HG03196 (cell line): ENCODE results near the gene ABHD16A.
"Not testable (repeated sequence)": the region's sequence is repeated elsewhere in the genome, so short reads cannot be mapped to it uniquely, and the experiment has no call there.

Experiments used
- ATAC-seq: cut with Tn5 transposase; IDR thresholded peaks from one replicate; pipeline ENCODE4 v1.9.1; 2021; ENCODE audit not compliant: unreplicated experiment

Gene ABHD16A

DNA sequence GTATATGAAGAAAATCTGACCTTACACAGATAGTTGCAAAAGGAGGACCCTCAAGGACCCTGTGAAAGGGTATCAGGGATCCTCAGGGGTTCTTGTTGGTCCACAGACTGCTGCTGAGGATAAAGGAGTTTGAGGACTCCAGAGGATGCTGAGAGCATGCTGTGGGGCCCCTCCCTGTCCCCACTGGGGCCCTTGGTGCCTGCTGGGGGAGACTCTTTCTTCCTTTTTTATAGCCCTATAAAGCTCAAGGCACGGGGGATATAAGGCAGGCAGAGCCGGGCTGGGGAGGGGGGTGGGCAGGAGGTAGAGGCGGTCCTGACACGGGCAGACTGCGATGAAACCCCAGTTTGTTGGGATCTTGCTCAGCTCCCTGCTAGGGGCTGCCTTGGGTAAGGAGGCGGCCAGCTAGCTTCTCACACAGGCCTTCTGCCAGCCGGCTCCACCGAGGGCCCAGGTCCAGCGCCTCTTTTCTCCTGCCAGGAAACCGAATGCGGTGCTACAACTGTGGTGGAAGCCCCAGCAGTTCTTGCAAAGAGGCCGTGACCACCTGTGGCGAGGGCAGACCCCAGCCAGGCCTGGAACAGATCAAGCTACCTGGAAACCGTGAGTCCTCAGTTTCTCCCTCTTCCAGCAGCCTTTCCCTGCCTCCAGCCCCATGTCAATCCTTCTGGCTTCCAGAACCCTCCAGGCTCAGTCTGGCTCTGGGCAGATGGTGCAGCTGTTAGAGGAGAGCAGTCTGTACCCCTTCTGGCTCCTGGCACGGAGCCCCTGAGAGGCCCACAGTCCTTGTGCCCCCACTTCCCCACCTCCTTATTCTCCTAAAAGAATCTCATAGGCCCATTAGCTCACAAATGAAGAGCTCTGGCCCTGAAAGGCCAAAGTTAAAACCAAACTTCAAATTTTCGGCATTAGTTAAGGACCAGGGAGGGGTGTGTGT, 12.2 kb upstream of the ABHD16A start, which contains the start of gene LY6G6D:
Gene LY6G6D, plus strand, starts transcription at position 327 of the 937 bp plus-strand sequence. Its CDS starts 8 bp downstream, at position 335.
- no peak for ATAC-seq

DNA sequence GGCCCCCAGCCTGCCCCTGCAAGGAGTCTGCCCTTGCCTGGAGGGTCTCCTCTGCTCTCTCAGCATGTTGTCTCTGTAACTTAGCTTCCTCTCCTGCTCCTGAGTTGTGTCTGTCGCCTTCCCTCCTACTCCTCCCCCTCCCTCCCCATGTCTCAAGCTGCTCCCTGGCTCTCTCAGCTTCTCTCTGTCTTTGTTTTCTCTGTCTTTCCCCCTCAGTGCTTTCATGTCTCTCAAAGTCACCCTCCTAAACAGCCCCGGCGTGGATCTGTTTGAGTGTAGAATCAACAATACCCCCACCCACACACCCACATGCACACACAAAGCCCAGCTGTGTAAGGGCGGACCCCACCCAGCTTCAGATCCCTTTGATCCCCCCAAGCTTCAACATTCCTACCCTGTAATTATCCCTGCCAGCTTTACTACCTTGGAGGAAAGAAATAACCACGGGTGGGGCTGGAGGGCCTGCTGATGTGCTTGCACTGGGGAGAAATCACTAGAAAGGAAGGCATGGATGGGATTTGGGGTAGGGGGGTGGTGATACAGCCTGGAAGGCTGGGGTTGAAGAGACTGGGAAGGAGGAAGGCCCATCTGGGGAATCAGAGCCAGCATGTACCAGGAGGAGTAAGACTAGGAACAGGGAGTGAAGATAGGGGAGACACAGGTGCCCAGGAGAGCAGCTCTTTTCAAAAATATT, 11.0 kb upstream of the ABHD16A start:
- no peak for ATAC-seq

DNA sequence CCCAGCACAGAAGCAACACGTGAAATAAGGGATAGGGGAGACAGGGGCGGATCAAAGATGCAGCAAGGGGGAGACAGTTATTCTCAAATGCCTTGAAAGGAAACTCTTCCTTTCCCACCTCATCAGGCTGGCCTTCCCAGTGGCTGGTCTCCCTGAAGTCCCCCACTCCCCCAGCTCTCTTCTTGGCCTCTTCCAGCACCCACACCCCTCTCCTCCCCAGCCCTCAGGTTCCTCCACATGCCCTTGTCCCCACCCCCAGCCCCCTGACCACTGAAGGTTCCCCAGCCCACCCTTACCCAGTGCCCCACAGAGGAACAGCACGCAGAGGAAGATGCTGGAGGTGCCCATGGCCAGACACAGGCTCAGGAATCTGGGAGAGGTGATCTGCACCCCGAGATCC, 10.3 kb upstream of the ABHD16A start:
- no peak for ATAC-seq

DNA sequence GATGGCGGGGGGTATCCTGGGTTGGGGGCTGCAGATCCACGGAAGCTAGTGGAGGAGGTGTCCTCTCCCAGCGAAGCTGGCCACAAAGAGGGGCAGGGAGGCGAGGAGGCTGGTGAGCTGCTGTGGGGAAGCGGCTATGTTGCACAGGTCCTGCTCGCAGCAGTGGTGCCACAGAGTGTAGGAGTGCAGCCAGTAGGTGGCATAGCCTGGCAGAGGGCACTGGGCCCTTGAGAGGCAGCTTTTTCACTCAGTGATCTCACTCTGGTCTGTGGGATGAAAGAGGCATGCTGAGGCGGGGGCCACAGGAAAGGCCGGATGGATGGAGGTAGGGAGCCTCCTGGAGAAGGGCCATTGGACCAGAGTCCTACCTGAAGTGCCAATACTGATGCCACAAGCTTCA, 9.2 kb upstream of the ABHD16A start:
- ATAC-seq = no peak

DNA sequence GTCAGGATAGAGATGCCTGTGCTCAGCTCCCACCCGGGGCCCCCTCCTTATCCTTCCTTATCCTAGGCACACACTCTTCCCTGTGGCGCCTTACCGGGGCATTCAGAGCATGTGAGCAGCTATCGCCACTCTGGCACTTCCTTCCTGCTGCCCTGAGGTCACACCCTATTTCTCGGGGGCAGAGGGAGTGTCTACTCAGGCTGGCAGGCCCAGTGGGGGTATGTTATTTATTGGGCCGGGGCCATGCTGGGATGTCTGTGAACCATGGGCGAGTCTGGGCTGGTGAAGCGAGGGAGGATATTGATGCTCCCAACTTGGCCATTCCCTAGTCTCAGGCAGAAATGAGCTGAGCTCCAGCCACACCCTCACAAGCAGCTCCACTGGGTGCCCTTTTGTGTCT, 8.1 kb upstream of the ABHD16A start:
- no peak for ATAC-seq

DNA sequence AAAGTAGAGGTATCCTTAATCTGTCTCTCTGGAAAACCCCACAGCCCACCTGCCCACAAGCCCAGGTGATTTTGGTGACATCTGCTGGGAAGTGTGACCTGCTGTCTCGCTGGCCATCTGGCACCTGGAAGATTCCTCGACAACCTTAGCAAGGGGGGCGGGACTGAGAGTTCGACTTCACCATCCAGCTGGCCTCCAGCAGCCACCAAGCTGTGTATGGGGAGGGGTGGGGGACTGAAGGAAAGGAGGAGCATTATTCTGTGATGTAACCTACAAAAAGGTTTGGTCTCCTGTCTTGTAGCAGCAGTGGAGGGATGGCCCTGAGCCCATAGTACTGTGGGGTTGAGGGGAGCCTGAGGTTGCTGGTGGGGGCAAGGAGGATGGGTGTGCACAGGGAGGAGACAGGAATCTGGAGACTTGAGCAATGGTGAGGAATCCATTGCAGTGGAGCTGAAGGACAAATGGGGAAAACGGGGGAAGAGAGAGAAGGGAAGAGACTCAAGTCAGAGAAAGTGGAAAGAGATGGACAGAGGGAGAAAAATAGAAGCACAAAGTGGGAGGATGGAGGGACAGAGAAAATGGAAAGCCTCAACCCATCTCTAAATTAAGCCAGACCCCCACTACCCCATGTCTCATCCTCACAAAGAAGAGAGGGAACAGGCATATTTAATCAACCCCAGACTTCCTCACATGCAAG, 7.5 kb upstream of the ABHD16A start:
- no peak for ATAC-seq

DNA sequence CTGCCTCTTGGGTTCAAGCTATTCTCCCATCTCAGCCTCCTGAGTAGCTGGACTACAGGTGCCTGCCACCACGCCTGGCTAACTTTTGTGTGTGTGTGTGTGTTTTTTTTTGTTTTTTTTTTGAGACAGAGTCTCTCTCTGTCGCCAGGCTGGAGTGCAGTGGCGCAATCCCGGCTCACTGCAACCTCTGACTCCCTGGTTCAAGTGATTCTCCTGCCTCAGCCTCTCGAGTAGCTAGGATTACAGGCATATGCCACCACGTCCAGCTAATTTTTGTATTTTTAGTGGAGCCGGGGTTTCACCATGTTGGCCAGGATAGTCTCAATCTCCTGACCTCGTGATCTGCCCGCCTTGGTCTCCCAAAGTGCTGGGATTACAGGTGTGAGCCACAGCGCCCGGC, 6.0 kb upstream of the ABHD16A start:
- ATAC-seq = not testable (repeated sequence)

DNA sequence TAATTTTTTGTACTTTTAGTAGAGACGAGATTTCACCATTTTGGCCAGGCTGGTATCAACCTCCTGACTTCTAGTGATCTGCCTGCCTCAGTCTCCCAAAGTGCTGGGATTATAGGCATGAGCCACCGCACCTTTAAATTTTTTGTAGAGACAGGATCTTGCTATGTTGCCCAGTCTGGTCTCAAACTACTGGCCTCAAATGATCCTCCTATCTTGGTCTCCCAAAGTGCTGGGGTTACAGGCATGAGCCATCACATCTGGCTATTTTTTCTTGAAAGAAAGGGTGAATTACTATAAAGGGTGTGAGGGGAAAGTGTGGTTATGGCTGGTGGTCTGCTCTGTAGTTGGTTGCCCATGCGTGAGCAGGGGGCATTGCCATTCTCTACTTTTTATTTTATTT, 5.1 kb upstream of the ABHD16A start:
- ATAC-seq = no peak

DNA sequence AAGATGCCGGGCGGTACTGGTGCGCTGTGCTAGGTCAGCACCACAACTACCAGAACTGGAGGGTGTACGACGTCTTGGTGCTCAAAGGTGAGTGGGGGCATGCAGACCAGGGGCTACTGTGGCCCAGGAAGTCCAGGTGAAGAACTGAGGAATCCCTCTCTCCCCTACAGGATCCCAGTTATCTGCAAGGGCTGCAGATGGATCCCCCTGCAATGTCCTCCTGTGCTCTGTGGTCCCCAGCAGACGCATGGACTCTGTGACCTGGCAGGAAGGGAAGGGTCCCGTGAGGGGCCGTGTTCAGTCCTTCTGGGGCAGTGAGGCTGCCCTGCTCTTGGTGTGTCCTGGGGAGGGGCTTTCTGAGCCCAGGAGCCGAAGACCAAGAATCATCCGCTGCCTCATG, 4.6 kb upstream of the ABHD16A start:
- no peak for ATAC-seq

DNA sequence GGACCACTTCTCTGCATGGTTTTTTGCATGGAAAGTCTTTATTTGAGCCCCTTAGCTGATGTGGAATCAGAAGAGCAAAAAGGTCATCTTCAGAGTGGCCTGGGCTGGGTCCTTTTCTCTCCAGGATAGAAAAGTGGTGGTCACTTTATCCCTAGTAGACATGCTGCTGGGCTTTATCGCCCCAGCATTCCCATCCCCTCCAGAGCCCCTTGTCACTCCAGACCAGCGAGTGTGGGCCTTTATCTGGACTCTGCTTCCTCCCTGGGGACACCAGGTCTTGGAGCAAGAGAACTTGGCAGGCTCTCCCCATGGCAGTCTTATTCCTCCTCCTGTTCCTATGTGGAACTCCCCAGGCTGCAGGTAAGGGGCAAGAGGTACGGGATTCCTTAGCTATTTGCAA, 3.5 kb upstream of the ABHD16A start, which contains the start of gene LY6G6F:
Gene LY6G6F, plus strand, starts transcription at position 268 of the 400 bp plus-strand sequence. Its CDS starts 41 bp downstream, at position 309.
- ATAC-seq = no peak

DNA sequence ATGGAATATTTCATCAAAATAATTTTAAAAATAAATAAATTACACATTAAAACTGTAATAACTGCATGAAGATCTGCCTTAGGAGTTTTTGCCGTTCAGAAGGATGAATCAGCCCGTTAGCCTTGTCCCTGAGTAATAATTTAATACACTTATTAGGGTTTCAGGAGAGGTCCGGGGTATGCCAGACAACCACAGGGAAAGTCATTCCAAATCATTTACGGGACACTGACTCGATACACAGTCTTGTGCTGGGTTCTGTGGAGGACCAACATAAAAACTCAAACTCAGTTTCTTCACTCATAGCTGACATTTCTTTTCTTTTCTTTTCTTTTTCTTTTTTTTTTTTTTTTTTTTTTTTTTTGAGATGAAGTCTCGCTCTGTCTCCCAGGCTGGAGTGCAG, 2.8 kb upstream of the ABHD16A start:
- ATAC-seq = no peak

DNA sequence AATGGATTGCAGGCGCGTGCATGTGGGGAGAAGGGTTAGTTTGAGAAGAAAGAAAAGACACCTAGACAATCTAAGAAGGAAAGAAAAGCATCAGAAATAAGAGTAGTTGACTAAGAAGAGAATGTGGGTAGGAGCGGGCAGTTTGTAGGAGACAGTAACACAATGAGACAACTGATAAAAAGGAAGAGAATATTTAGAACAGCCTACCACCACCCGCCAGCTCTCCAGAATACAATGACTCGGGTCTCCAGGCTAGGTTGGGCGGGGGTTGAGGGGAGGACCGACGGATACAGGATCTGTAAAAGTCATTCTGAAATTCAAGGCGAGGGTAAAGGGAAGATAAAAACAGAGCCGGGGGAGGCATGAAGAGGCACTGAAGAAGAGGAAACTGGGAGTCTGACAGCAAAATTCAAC, 712 bp downstream of the ABHD16A start:
- ATAC-seq = no peak

DNA sequence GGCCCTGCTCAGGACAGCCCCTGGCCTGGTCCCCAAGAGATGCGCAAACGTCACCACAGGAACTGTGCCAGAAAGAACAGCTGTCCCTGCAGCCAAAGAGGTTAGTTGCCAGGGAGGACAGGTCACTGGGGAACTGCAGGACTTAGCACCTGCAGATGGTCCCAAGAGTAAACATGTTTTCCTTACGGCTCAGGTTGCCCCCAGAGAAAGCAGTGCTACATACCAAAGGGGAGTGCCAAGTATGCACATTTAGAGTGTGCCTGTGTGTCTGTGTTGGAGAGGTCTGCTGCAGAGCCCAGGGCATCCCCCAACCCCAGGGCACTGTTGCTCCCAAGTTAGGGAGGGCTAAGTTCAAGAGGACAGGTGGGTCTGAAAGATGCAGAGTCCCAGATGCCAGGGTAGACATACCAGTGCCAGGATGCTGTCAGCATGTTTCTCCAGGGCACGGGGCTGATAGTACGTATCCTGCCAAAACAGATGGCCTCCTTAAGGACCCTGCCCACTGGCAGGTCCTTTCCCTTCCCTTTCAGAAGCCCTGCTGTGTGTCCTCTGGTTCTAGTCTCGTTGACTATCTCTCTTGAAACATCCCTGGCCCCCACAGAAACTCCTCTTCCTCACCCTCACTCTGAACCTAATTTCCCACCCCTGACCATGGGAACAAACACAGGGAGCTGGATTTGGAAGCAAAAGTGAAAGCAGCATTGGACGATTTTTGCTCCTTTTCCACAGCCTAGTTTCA, 1.3 kb downstream of the ABHD16A start:
- no peak for ATAC-seq

DNA sequence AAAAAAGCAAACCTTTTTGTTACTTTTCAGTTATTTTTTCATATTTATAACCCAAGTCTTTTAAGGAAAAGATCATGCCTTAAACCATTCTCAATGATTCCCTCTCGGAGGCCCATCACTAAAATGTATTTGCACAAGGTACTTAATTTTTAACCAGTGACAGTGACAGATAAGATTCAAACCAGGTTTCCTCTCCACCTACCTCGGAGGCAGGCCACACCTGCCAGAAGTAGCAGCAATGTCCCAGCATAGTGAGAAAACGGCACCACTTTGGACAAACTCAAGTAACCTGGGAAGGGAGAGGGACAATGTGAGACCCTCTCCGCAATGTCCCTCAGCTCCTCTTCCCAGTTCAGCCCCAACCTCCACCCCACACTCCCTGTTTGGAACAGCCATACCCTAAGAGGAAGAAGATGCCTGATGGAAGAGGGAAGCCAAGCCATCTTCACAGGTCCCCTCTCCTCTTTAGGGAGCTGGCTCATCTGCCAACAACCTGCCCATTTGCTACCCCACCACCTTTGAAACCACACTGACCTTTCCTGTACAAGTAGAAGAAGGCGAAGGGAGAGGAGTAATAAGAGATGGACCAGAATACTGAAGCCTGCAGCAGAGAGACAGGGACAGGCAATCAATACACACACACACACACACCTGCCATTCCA, 2.3 kb downstream of the ABHD16A start:
- ATAC-seq = no peak

DNA sequence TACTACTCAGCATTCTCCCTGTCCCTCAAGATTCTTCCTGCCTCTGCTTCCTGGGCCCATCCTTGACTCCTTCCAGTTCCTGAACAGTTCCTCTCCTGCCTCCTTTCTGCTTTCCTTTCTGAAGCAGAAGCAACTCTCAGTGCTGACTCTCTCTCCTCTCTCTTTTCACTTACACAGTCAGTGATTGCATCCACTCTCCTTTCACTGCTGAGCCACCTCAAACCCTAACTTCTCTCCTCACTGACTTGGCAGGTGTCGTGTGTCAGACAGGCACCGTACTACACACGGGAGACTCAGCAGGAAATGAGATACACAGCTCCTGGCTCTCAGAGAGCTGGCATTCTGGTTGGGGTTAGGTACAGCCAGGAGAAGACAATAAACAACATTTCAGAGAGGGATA, 5.6 kb downstream of the ABHD16A start:
- ATAC-seq = no peak

DNA sequence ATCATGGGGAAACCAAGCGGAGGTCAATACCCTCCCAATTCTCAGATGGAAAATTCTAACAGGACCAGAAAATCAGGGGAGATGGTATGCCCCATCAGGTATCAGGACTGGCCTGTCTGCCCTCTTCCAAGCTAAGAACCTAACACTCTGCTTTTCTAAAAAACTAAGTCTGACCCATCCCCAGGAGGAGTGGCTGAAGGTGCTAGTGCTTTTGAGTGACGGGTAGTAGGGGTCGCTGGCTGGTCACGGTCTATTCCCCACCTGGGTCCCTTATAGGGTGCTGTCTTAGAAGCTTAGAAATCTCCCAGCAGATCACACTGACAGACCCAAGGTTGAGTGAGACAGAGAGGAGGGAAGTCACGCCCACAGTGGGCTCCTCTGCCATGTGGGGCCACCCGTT, 9.6 kb downstream of the ABHD16A start:
- no peak for ATAC-seq

DNA sequence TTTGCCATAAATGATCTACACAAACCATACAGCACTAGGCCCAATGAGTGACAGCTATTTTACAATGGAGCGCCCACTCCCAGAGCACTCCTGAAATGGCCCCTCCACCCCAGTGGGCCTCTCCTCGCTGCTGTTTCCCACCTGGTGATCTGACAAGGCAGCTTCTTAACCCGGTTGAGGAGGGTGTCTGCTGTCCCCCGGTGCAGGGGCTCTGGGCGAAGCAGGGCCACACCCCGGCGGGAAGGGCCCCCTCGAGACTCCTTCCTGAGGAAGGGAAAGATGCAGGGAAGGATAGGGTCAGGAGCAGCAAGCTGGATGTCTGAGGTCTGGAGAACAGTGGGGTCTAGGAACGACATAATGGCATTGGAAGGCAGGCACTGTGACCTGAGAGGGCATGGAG, 10.2 kb downstream of the ABHD16A start:
- no peak for ATAC-seq

DNA sequence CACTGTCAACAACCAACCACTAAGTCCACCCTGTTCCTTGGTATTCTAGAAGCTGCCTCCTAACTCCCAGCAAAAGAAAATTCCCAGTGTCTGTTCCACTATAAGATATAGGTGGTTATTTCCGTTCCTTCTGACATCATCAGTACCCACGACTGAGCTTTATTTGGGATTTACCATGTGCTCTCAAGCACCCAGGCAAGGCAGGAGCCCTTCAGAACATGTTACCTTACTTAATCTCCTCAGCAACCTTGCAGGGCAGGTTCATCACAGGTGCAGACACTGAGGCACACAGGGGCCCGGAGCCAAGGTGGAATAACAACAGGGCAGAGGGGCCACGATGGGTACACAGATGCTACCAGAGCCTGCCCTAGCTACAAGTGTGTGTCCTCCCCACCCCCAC, 10.8 kb downstream of the ABHD16A start:
- ATAC-seq = no peak

DNA sequence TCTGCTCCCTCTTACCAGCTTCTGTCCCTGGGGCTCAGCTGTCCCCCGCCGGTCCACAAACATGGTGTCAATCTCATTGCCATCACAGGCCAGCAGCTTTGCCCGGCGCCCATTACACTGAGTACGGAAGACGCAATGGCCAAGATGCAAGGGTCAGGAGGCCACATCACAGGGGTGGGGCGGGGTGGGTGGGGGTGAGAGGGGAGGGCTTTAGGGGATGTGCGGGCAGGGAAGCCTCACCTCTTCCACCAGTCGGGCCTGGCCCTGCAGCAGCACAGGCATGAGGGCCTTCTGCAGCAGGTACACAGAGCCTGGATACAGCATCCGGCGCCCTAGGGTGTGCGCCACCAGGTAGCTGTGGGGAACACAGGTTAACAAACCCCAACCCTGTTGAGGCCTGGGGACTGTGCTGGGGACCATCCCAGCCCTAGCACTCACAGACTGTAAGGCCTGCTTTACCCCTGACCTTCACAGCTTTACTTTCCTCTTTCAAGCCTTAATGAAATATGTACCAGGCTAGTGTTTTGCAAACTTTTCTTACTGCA, 11.5 kb downstream of the ABHD16A start:
- no peak for ATAC-seq

DNA sequence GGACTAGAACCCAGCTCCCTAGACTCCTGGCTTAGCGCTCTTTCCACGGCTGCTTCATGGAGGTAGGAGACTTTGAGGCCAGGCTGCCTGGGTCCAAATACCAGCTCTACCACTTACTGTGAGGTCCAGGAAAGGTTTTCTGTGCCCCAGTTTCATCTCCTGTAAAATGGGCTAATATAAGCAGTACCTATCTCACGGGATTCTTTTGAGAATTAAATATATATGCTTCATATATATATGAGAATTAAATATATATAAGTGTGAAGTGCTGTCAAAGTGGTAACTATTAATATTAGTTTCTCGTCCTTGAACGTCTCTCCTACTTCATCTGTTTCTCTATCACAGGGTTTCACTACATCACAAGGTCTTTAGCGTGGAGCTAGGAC, 12.1 kb downstream of the ABHD16A start:
- ATAC-seq = no peak
